CD4-positive, alpha-beta T cell treated with Interferon gamma for 1 hour (primary cell): ENCODE measurements around the gene NAP1L4.
A peak's percentile ranks its signal among the peaks of the same experiment; 100 is the strongest.

ENCODE experiments used
- DNase-seq: peaks from one replicate; pipeline ENCODE4 v3.0.0-alpha.2; 2020

The NAP1L4 gene

GRCh38 chr11:2992234-2992996 is at the start of gene NAP1L4:
NAP1L4 (minus strand) TSS chr11:2992329; CDS start chr11:2979220, 13,109 bp downstream.
- peak; percentile 95 for DNase-seq

DNA sequence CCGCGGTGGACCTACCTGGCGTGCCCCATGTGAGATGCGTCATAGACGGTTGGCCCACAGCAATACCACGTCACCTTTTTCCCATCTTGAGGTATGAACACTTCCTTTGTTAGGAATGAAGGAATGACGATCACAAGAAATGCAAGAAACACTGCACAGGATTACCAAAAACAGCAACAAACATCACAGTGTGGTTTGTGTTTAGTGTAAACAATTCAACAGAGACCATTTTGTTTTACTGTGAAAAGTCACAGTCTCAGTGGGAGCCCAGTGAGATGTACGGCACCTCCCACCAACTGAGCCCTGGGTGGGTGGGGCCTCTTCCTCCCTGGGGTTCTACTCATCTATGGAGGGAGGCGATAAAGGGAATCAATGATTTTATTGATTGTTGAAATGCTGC is 48.8 kb upstream of the NAP1L4 start:
- DNase-seq = no peak

GRCh38 chr11:3037945-3038271 is 45.8 kb upstream of the NAP1L4 start:
- DNase-seq = no peak

DNA sequence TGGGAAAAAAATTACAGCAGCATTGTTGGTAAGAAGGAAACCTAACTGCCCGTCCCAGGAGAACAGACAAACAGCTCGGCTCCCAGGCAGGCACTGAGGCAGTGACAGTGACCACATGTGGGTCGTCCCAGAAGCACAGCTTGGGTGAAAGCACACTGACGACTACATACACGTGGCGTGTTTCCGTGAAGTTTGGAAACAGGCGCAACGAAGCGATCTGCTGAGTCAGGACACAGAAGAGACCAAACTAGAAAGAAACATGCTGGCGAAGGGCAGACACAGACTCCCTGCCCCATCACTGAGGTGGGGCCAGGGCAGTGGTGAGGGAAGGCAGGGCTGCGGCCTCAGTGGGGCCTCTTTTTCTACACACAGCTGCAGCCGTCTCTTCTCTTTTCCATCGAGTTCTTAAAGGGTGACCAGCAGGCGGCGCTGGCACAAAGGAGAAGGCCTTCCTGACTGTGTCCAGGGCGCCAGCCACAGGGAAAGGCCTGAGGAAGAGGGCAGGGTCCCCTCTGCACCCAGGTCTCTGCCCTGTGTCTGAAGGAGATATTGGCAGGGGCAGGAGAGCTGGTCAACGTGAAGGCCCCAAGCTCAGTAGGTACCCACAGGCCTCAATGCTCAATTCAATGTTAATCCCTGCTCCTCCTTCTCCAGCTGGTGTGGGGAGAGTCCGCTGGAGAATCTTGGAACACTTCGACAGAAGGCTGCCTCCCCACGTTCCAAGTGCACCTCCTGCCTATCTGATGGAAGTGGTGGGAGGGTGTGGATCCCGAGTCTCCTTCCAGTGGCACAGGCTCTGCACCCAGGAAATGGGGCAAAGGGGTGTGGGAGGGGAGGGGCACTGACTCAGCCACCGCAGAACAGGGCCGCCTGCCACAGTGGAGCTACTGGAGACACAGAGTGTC is 45.2 kb upstream of the NAP1L4 start:
- DNase-seq = peak; percentile 50

DNA sequence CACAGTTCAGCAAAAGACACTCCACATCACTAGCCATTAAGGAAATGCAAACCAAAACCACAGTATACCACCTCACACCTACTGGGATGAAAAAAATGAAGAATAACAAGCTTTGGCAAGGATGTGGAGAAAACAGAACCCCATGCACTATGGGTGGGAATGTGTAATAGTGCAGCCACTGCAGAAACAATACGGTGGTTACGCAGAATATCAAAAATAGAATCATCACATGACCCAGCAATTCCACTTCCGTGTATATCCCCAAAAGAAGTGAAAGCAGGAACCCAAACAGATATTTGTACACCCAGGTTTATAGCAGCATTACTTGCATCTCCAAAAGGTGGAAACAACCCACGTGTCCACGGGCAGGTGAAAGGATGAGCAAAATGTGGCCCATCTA is 44.3 kb upstream of the NAP1L4 start:
- DNase-seq = no peak

DNA sequence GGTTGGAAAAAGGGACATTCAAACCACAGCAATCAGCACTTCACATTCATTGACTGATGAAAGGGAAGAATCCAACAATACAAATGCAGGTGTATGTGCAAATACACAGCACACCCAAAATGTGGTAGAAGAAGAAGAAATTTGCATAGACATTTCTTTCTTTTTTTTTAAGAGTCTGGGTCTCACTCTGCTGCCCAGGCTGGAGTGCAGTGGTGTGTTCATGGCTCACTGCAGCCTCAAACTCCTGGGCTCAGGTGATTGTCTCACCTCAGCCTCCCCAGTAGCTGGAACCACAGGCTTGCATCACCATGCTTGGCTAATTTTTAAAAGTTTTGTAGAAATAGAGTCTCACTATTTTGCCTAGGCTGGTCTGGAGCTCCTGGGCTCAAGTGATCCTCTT is 43.2 kb upstream of the NAP1L4 start:
- DNase-seq = no peak

GRCh38 chr11:3030289-3031070 is 38.4 kb upstream of the NAP1L4 start:
- DNase-seq = no peak

DNA sequence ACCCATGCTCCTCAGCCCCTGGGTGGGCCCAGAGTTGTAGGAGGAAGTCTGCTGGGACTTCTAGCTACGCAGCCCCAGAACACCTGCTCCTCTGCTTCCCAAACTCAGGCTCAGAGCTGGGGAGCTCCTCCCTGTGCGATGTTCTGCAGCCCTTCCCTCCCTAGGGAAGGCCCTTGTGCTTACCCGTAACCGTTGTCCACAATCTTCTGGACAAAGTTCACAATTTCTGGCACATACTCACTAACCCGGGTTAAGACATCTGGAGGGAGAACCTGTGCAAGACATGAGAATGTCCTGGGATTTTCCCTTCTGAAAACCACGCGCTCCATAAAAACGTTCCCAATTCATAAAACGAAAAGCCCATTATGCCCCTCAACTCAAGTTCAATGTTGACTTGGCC is 36.7 kb upstream of the NAP1L4 start:
- DNase-seq = no peak

- no peak for DNase-seq
Observed at GRCh38 chr11:3026803-3027202, 34.7 kb upstream of the NAP1L4 start.

GRCh38 chr11:3022982-3023381 is 30.9 kb upstream of the NAP1L4 start:
- no peak for DNase-seq

GRCh38 chr11:3022300-3022967 is 30.3 kb upstream of the NAP1L4 start:
- no peak for DNase-seq

GRCh38 chr11:3021125-3021524 is 29.0 kb upstream of the NAP1L4 start:
- DNase-seq = peak; percentile 23

- DNase-seq = no peak
Observed at GRCh38 chr11:3020011-3020410, 27.9 kb upstream of the NAP1L4 start.

DNA sequence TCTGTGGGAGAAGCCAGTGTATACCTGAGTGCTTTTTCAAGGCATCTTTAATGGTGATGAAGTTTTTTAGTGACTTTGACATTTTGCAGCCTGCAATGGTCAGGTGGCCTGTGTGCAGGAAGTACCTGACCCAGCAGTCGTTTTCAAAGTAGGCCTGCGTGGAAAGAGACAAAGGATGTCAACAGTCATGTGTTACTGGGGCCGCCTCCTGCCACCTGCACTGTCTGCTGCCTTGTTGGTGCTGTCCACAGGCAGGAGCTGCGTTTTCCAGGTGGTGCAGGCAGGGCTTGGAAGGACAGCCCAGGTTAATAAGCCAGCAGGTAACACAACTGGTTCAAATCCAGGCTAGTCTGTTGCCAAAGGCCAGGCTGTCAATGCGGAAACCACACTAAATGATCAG is 26.5 kb upstream of the NAP1L4 start:
- DNase-seq = no peak

GRCh38 chr11:3016861-3017260 is 24.7 kb upstream of the NAP1L4 start:
- no peak for DNase-seq

GRCh38 chr11:3015796-3016195 is 23.7 kb upstream of the NAP1L4 start:
- no peak for DNase-seq

- DNase-seq = no peak
Observed at GRCh38 chr11:3014943-3015342, 22.8 kb upstream of the NAP1L4 start.

DNA sequence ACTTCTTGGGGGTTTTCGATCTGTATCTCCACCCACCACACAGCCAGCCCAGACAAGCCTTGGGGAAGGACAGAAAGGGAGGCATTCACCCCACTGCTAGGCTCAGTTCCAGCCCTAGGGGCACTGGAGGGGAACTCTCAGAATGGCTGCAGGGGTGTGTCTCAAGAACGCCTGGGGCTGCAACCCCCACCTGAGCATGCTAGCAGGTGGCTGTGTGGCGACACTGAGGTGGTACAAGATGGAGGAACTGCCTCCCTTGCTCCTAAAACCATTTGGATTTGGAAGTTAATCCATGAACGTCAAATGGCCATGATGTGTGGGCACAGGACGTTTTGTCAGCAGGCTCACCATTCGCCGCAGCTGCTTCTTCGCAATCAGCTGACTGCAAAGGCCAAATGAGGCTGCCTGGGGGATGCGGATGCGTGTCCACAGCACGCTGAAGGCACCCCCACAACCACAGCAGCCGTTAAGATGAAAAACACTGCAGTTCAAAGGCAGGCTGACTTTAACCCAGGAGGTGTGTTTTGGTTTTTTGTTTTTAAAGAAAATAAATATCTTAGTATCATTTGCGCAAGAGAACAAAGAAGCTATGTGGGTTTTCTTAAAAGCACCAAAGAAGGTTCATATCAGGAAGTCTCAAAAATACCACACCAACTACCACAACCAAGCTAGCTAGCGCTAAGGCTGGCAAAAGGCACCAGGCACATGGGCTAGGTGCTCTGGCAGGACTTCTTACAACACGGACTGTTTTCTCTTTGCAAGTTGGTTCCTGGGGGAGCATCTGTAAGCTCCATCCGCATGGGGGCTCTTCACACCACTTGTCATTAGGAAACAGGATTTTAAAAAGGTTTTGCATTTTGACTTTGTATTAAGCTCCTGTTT is 22.2 kb upstream of the NAP1L4 start:
- peak; percentile 80 for DNase-seq

- DNase-seq = no peak
Observed at GRCh38 chr11:3011891-3012885, 20.1 kb upstream of the NAP1L4 start.

DNA sequence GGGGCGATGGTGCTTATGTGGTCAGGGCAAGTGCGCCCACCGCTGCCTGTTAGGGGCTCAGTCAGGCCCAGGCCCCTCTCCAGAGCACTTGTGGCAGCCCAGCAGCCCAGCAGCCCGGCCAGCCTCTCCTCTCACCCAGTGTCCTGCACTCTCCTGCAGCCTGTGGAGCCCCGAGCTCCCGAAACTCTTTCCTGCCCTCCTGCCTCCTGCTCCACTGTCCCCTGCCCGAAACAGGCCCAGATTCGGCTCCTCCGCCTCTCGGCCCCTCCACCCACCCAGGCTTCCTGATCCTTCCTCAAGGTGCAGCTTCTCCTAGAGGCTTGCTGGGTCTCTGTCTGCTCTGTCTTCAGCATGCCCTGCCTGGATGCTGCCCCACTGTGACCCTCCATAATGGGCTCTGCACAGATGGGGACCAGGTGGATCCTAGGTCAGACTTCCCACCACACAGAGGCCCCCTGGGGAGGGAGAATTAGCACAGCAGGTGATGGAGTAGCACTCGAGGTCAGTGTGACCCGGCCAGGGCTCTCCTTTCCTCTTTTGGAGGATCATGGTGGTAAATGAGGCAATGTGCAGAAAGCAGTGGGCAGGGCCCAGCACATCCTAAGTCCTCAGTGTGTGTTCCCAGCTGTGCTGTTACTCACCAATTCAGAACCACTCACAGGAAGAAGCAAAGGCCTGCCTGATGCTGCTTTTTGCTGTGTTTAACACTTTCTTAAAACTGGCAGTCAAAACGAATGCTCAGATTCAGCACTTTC is 18.6 kb upstream of the NAP1L4 start:
- no peak for DNase-seq
